Right renal pelvis (tissue), 4 donors: ENCODE results near the gene EVI5L. TPM values are rescaled to one million over a fixed set of nuclear protein-coding genes. Genes with fewer than 3 reads are reported as not detected.
"Not testable (repeated sequence)": the region's sequence is repeated elsewhere in the genome, so short reads cannot be mapped to it uniquely, and the experiment has no call there.

Experiments
- DNase-seq, 4 donors: peaks; one replicate each; pipeline ENCODE4 v3.0.0-alpha.2; 2013; ENCODE audit warnings: low read depth in 4 of 4, low spot score in 3 of 4, missing footprints in 1 of 4
- polyA plus RNA-seq, 4 donors: library from polyadenylated mRNA; unstranded; fragments of 120-200 nt; gene quantifications; one replicate each; pipeline ENCODE4 v1.2.1, GENCODE V29; 2013; ENCODE audit not compliant: insufficient read length in 4 of 4

The EVI5L gene
- polyA plus RNA-seq: 10 to 100 TPM; 15.4 to 19.0 (median 16.1) TPM

GRCh38 chr19:7829561-7830271 is at the start of gene EVI5L:
Gene EVI5L, plus strand, starts transcription at chr19:7830218. Its CDS starts 16,325 bp downstream, at chr19:7846543.
- DNase-seq: peak; percentile 98 to 99 (median 99)

DNA sequence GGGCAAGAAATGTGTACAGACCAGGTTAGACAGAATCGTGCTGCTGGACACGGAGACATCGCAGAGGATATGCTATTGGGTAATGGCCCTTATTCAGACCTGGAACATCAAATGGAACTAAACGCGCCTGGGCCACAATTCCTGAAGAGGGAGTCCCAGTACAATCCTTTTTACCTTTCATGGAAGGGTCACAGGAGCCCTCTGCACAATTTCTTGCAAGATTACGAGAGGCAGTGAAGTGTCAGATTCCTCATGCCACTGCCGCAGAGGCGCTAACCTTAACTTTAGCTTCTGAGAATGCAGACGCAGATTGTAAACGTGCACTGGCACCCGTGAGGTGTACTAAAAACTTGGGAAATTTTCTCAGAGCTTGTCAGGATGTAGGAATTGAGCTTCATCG is 48.9 kb upstream of the EVI5L start:
- DNase-seq: no peak

GRCh38 chr19:7783991-7784423 is 46.0 kb upstream of the EVI5L start:
- DNase-seq: no peak

DNA sequence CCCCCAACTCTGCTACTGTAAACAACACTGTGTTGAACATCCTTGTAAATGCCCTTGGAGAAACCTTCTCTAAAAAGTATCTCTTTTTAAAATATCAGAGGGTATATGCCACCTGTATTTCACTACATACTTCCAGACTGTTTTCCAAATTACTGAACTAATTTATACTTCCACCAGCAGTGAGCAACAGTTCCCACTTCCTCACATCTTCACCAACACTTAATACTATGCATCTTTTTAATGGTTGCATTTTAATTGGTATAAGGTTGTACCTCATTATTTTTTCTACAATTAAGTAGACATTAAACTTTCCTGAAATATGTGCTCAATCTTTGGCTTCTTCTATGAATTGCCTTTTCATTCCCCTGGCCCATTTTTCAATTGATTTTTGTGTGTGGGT is 45.2 kb upstream of the EVI5L start:
- no peak for DNase-seq

- DNase-seq: no peak
These were observed 42.9 kb upstream of the EVI5L start for GRCh38 chr19:7787141-7787540.

DNA sequence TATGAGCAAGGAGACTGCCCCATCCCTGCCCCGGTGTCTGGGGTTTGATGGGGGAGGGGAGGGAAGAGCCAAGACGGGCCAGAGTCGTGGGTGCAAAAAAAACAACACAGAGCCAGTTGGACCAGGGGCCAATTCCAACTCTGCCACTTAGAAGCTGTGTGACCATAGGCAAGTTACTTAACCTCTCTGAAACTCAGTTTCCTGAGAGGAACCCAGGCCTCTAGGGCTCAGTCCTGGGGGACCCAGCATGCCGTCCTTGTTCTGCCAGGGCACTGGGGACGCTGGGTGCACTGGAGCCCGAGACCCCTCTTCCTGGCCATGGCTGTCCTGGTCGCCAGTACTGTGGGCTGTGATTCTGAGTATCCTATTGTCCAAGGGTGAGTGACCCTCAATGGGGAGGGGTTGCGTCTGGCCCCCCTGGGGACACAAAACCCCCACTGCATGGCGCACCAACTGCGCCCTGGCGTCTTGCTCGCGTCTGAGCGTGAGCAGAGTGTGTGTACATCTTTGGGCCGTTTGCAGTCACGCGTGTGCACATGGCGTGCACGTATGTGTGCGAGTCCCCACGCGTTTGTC is 42.3 kb upstream of the EVI5L start:
- no peak for DNase-seq

- no peak for DNase-seq
These were observed 41.7 kb upstream of the EVI5L start for GRCh38 chr19:7788178-7788932.

- DNase-seq: no peak
These were observed 41.1 kb upstream of the EVI5L start for GRCh38 chr19:7788933-7789323.

- no peak for DNase-seq
These were observed 40.6 kb upstream of the EVI5L start for GRCh38 chr19:7789447-7789846.

DNA sequence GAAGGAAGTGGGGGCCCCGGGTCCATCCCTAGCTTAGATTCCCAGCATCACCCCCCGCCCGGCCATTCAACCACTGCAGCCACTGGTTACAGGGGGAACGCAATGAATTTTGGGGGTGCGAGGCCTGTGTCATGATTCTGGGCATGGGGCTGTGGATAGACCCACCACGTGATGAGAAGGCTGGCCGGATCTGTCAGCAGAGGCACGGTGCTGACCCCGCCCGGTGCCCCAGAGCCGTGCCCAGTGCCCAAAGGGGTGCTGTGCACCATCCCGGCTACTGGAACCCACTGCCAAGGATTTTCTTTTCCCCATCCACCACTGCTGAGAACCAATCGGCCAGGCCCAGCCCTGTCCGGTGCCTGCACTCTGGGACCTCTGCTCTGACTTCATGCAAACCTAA is 39.6 kb upstream of the EVI5L start:
- DNase-seq: no peak

DNA sequence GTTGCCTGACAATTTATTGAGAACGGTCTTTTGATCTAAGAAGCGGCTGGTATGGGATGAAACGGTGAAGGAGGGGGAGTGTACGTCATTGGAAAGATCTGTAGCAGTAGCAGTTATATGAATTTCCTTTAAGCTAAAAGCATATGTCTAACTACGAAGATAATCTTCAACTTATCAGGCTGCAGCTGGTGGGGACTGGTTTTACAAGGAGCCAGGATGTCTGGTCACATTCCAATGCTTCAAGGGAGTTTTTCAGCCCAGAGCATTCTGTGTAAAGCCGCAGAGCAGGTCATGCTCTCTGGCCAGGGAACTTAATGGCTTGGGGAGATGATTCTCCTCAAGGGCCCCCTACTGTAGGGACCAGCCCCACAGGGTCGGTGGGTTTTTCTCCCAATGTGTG is 37.7 kb upstream of the EVI5L start:
- peak in 2 of 4 donors; percentile 47 to 54 for DNase-seq

DNA sequence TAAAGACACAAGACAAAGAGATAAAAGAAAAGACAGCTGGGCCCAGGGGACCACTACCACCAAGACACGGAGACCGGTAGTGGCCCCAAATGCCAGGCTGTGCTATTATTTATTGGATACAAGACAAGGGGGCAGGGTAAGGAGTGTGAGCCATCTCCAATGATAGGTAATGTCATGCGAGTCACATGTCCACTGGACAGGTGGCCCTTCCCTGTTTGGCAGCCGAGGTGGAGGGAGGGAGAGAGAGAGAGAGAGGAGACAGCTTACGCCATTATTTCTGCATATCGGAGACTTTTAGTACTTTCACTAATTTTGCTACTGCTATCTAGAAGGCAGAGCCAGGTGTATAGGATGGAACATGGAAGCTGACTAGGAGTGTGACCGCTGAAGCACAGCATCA is 37.3 kb upstream of the EVI5L start:
- not testable (repeated sequence) for DNase-seq

DNA sequence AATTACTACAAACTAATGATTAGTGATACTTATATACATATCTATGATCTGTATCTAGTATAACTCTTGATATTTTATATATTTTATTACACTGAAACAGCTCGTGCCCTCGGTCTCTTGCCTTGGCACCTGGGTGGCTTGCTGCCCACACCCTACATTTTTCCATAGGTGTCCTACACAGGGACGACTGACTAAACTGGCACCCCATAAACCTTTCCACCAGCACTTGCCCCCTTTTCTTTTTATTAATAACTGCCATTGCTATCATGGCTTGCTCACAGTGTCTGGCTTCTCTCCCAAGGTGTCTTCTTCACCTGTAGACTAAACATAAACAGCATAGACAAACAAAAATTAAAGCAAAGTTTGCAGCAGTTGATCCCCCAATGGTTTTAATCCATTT is 36.5 kb upstream of the EVI5L start:
- DNase-seq: no peak

- no peak for DNase-seq
These were observed 34.4 kb upstream of the EVI5L start for GRCh38 chr19:7795555-7796161.

- DNase-seq: peak; percentile 62 to 79 (median 68)
These were observed 30.2 kb upstream of the EVI5L start for GRCh38 chr19:7799640-7800355.

- DNase-seq: no peak
These were observed 28.9 kb upstream of the EVI5L start for GRCh38 chr19:7801020-7801570.

DNA sequence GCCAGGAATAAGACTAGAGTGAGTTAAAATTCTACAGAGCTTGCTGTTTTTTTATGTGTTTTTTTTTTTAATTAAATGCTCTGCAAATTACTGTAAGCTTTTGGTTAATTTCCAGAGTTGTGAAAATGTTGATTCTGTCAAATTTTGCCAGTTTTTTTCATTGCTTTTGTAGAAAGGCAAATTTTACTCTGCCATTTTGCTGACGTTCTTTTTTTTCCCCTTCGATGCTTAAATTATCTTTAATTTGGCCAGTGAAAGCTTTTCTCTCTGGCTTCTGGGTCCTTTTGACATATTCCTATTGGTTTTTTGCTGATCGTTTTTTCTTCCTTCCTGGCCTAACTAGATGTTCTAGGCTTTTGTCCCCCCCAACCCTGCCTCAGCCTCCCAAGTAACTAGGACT is 23.8 kb upstream of the EVI5L start:
- no peak for DNase-seq

DNA sequence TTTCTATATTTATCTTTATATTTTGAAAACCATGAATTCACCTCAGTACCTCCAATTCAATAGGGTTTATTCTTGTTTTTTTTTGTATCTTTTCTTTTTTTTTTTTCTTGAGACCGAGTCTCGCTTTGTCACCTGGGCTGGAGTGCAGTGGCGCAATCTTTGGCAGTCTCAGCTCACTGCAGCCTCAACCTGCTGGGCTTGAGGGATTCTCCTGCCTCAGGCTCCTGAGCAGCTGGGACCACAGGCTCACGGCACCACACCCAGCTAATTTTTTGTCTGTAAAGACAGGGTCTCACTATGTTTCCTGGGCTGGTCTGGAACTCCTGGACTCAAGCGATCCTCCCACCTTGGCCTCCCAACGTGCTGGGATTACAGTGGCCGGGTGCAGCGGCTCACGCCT is 23.1 kb upstream of the EVI5L start:
- DNase-seq: no peak

DNA sequence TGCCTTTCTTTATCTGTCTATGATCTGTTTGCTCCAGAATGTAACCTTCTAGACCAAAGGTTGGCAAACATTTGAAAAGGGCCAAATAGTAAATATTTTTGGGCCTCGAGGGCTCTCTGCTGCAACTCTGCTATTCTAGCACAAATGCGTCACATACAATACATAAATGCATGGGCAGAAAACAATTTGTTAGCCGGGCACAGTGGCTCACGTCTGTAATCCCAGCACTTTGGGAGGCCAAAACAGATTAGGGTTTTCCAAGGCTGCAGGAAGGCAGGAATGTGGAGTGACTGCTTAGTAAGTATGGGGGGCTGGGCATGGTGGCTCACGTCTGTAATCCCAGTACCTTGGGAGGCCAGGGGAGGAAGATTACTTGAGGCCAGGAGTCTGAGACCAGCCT is 21.9 kb upstream of the EVI5L start:
- no peak for DNase-seq

DNA sequence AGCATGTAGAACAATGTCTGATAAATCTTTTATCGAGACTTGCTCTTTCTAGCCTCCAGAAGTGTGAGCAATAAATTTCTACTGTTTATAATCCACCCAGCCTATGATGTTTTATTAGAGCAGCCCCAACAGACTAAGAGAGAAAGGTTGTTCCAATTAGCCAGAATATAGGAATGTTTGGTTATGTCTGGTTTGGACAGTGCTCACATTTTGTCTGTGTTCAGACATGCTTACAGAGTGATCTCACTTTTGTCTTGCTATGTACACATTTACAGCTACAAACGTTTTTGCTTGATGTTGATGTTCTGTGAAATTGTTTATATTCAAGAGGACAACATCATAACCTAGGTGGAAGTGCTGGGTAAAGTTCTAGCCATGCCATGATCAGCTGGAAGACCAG is 18.0 kb upstream of the EVI5L start:
- DNase-seq: no peak
